NCI-H748 (cell line): ENCODE measurements around the gene NFE2L1.
A peak's percentile ranks its signal among the peaks of the same experiment; 100 is the strongest.

Experiments used
- DNase-seq: peaks from one replicate; lab custom pipeline; 2025; ENCODE audit not compliant: unreplicated experiment; lab: John Stamatoyannopoulos, UW

Gene NFE2L1

DNA sequence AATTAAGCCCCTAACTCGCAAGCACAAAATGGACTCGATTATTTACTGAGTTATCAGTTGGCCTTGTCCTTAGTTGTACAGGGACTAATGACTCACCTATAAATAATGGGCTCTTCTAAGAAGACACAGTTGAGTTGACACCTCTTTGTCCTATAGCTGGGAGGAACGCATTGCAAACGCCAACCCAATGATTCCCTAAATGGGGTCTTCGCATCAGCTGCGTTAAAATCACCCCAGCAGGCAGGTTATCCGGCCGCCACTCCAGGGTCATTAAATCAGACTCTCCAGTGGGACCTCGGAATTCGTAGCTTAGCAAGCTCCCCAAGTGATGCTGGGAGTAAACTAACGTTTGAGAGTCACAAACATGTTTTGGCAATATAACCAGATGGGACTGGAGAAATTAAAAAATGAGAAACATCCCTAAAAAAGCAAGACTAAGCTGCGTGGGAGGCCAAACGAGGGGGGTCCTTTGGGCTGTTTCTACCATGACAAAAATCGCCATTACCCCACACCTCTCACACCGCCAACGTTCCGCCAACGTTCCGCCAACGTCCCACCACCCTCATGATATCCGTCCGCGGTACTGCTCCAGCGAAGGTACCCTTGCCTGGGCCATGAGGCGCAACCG lies 932 bp upstream of the NFE2L1 start:
- peak; percentile 40 for DNase-seq

GRCh38 chr17:48048384-48049126 lies 396 bp downstream of the NFE2L1 start:
- peak; percentile 90 for DNase-seq

DNA sequence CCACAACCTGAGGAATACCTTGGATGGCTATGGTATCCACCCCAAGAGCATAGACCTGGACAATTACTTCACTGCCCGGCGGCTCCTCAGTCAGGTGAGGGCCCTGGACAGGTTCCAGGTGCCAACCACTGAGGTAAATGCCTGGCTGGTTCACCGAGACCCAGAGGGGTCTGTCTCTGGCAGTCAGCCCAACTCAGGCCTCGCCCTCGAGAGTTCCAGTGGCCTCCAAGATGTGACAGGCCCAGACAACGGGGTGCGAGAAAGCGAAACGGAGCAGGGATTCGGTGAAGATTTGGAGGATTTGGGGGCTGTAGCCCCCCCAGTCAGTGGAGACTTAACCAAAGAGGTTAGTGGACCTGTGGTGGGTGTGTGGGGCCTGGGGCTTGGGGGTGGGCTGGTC lies 3.1 kb downstream of the NFE2L1 start:
- DNase-seq, result no peak

GRCh38 chr17:48051706-48052486 lies 3.7 kb downstream of the NFE2L1 start:
- DNase-seq, result no peak

DNA sequence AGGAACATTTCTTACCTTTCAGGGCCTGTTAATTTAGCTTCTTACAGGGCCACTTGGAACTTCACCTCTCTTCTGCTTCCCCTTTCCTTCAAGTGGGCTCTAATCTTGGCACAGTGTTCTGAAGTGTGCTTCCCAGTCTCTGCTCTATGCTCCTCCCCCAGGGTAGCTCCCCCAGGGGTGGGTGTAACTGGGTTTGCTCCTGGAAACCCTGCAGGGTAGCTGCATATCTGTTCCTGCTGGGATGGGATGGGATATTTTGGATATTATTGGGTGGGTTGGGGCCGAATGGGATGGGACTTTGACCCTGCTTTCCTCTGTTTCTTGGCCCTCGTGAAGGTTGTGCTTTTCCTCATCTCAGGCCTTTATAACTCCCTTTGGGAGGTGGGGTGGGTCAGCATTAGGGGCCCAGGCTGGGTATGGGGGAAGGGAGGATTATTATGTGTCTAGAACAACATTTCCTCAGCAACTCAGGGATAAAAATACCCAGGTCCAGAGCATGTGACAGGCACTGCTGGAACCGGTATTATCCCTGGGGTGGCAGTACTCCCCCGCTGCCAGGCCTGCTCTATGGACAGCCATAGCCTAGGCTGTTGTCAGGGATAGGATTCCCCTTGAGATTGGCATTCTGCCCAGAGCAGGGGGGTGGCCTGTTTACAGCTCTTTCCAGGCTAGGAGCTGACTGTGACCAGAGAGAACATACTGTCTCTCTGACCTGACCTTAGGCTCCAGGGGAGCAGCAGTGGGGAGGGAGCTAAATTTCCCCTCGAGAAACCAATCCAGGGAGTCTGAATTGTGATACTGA lies 5.0 kb downstream of the NFE2L1 start:
- DNase-seq, result peak; percentile 66

GRCh38 chr17:48053758-48054237 lies 5.6 kb downstream of the NFE2L1 start:
- DNase-seq, result no peak

GRCh38 chr17:48054238-48055185 lies 6.4 kb downstream of the NFE2L1 start:
- peak; percentile 88 for DNase-seq

- peak; percentile 7 for DNase-seq
Observed at GRCh38 chr17:48055531-48056245, 7.5 kb downstream of the NFE2L1 start.

DNA sequence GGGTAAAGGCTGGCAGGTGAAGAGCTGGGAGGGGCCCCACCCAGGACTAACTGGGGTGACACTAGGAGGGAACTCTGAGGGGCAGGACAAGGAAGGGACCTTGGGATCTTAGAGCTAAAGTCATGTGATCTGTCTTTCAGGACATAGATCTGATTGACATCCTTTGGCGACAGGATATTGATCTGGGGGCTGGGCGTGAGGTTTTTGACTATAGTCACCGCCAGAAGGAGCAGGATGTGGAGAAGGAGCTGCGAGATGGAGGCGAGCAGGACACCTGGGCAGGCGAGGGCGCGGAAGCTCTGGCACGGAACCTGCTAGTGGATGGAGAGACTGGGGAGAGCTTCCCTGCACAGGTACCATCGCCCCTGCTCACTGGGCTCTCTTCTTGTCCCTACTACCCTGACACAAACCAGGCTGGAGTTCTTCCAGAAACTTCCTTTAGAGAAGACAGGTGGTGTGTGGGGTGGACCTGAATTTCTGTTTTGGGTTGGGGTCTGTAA lies 8.1 kb downstream of the NFE2L1 start:
- no peak for DNase-seq

DNA sequence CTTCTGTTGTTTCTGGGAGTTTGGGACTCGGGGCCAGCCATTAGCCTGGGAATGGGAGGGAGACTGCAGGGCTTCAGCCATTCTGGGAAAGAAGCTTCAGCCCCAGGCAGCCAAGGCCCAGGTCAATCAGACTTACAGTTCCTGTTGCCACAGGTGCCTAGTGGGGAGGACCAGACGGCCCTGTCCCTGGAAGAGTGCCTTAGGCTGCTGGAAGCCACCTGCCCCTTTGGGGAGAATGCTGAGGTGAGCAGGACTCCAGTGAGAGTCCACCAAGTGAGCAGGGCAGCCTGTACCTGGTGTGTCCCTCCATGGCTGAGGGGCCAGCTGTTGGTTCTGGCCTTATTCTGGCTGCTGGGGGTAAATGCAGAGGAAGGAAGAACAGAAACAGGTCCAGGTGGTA lies 8.7 kb downstream of the NFE2L1 start:
- DNase-seq, result no peak

DNA sequence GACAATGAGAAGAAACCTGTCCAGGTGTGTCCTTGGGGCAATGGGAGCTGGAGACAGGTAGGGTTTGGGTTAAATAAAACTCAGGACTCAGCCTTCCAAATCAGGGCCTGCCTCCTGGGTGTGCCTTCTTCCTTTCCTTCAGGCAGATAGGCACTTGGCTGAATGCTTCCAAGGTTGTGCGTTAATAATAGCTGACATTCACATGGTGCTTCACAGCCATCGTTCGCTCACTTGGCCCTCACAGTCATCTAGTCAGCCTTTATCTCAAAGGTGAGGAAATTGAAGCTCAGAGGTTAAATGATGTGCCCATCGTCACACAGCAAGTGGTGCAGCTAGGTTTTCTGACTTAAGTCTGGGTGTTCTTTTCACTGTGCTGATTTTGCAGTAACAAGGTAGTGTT lies 9.5 kb downstream of the NFE2L1 start:
- DNase-seq, result no peak

GRCh38 chr17:48058393-48059124 lies 10.4 kb downstream of the NFE2L1 start:
- no peak for DNase-seq

GRCh38 chr17:48059125-48059668 lies 11.0 kb downstream of the NFE2L1 start:
- no peak for DNase-seq

- DNase-seq, result no peak
Observed at GRCh38 chr17:48060249-48060648, 12.1 kb downstream of the NFE2L1 start.

- DNase-seq, result no peak
Observed at GRCh38 chr17:48062273-48062672, 14.1 kb downstream of the NFE2L1 start.

DNA sequence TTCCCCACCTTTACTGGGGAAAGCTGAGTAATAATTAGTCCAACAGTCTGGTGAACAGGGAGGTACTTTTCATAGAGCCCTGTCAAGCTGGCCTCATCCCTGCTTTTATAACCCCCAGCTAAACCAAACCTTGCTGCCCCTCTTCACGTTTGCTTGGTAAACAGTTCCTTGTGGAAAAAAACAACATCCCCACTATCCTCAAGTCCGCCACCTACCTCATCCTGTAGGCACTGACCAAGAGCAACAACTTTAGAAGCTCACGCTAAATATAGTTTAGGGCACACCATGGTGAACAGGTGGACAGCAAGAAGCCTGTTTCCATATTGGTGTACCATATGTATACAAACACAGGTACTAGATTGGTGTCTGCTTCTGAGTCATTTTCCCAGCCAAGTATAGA lies 16.5 kb downstream of the NFE2L1 start:
- DNase-seq, result no peak

DNA sequence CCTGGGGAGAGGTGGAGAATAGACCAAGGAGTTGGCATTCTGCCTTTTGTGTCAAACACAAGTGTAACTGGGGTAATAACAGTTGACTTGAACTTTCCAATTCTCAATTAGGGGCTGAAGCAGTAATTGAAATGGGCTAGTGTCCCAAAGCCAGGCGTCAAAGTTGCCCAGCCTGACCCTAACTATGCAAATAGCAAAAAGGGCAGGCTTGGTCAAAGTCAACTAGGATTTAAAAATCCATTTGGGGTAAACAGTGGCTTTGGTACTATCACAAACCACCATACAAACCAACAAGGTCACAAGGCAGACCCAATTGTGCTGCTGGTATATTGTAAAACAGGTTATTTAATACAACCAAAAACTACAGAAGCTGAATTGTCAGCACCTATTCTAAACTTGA lies 18.0 kb downstream of the NFE2L1 start:
- no peak for DNase-seq

DNA sequence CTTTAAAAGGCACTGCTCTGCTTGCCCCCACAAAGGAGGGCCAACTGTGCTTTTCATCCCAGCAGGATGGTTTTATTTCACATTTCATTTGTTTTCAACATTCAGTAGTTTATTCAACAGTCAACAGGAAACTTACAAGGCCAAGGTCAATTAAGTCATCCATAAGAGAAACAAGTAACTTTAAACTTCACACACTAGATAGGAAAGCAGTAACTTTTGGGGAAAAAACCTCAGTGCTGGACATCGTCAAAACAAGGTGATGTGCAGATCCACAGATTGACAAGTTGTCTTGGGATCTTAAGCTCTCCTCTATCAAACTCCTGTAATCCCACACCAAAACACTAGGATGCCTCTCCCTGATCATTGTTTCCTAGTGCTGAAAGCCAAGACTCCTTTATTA lies 18.5 kb downstream of the NFE2L1 start:
- no peak for DNase-seq
